HepG2 (cell line): ENCODE results near the gene NOTUM. TPM values are rescaled to one million over a fixed set of nuclear protein-coding genes. Genes with fewer than 3 reads are reported as not detected.

Source experiments
- CENPBD1 ChIP-seq: sonication (generic); formaldehyde crosslinking; IDR thresholded peaks from 2 replicates; pipeline ENCODE4 v1.8.0; 2022; ENCODE audit warnings: missing genetic modification reagents, low read depth, mild to moderate bottlenecking, borderline replicate concordance
- DRAP1 ChIP-seq: IDR thresholded peaks from 2 replicates; pipeline ENCODE4 v1.6.1; 2016; ENCODE audit warnings: missing genetic modification reagents, missing compliant biosample characterization
- HNF1B ChIP-seq: sonication (generic); formaldehyde crosslinking; IDR thresholded peaks from 2 replicates; pipeline ENCODE4 v1.5.1; 2020; ENCODE audit warnings: mild to moderate bottlenecking, moderate library complexity, missing genetic modification reagents
- KAT8 ChIP-seq: IDR thresholded peaks from 2 replicates; pipeline ENCODE4 v1.6.1; 2016; ENCODE audit warnings: missing genetic modification reagents, missing compliant biosample characterization
- KLF12 ChIP-seq: sonication (generic); formaldehyde crosslinking; IDR thresholded peaks from 2 replicates; pipeline ENCODE4 v1.4.0; 2020; ENCODE audit warnings: missing genetic modification reagents, borderline replicate concordance
- MYPOP ChIP-seq: sonication (generic); formaldehyde crosslinking; IDR thresholded peaks from 2 replicates; pipeline ENCODE4 v1.8.1; 2023; ENCODE audit warnings: mild to moderate bottlenecking, moderate library complexity, missing genetic modification reagents
- MZF1 ChIP-seq: sonication (generic); formaldehyde crosslinking; IDR thresholded peaks from 2 replicates; pipeline ENCODE4 v1.8.1; 2023; ENCODE audit warnings: mild to moderate bottlenecking, missing genetic modification reagents, borderline replicate concordance
- PHB2 ChIP-seq: fragments of 450-650 bp; IDR thresholded peaks from 2 replicates; pipeline ENCODE4 v1.6.1; 2018; ENCODE audit not compliant: partially characterized antibody
- PITX1 ChIP-seq: sonication (generic); formaldehyde crosslinking; IDR thresholded peaks from 2 replicates; pipeline ENCODE4 v1.5.1; 2020; ENCODE audit warnings: mild to moderate bottlenecking, missing genetic modification reagents
- SMC3 ChIP-seq: IDR thresholded peaks from 2 replicates; pipeline ENCODE4 v1.6.1; 2011; ENCODE audit warnings: low read length, improper control_type of control experiment
- TFE3 ChIP-seq: IDR thresholded peaks from 2 replicates; pipeline ENCODE4 v1.6.1; 2016
- ZBED4 ChIP-seq: sonication (generic); formaldehyde crosslinking; IDR thresholded peaks from 2 replicates; pipeline ENCODE4 v1.4.0; 2020; ENCODE audit warnings: missing genetic modification reagents, borderline replicate concordance
- ZNF205 ChIP-seq: IDR thresholded peaks from 2 replicates; pipeline ENCODE4 v1.6.1; 2018; ENCODE audit warnings: missing biosample characterization, missing genetic modification reagents
- ZNF232 ChIP-seq: sonication (generic); formaldehyde crosslinking; IDR thresholded peaks from 2 replicates; pipeline ENCODE4 v1.4.0; 2020; ENCODE audit warnings: missing genetic modification reagents, borderline replicate concordance
- ZNF275 ChIP-seq: sonication (generic); formaldehyde crosslinking; IDR thresholded peaks from 2 replicates; pipeline ENCODE4 v1.8.0; 2022; ENCODE audit warnings: missing genetic modification reagents, mild to moderate bottlenecking, inconsistent platforms, borderline replicate concordance
- ZNF614 ChIP-seq: IDR thresholded peaks from 2 replicates; pipeline ENCODE4 v1.6.1; 2018; ENCODE audit warnings: missing biosample characterization, missing genetic modification reagents, inconsistent platforms, borderline replicate concordance
- ZNF768 ChIP-seq: sonication (generic); formaldehyde crosslinking; IDR thresholded peaks from 2 replicates; pipeline ENCODE4 v1.4.0; 2020; ENCODE audit warnings: missing genetic modification reagents
- ZSCAN9 ChIP-seq: IDR thresholded peaks from 2 replicates; pipeline ENCODE4 v1.6.1; 2016; ENCODE audit warnings: borderline replicate concordance
- polyA plus RNA-seq, 8 experiments: library from polyadenylated mRNA; depleted of rRNA in 3 of 8; stranded (reverse) in 7 of 8; unstranded in 1 of 8; fragments of >200 nt; fragmentation: Illumina TruSeq in 4 of 8; extraction: Trizol in 4 of 8; gene quantifications; 2 replicates each; pipeline versions ENCODE4 v1.2.1 to v1.2.3, GENCODE V29; 2011 to 2016; ENCODE audit warnings: low read depth in 4 of 8, missing spikeins in 1 of 8, mixed read lengths in 1 of 8; ENCODE audit not compliant: insufficient read depth in 1 of 8
- total RNA-seq, 5 experiments: library from RNA; depleted of rRNA; stranded (reverse); fragments of >200 nt; fragmentation: Illumina TruSeq; extraction: Trizol; gene quantifications; 2 replicates each; pipeline ENCODE4 v1.2.3, GENCODE V29; 2016; ENCODE audit warnings: low read depth in 1 of 5

Gene NOTUM
- total and polyA plus RNA-seq, 2 of the 13 experiments (the other 11 are each of a cell fraction or from before 2014, with no cell fraction given), result 150 to 160 TPM

- no peak; the same call in 1 of the 2 replicates for TF ChIP-seq ZNF275
- TF ChIP-seq PITX1 (CRISPR knock-in tag), result peak; percentile 90
- peak; percentile 95 for TF ChIP-seq ZSCAN9 (CRISPR knock-in tag)
- peak; percentile 83; the same call in 1 of the 2 replicates for TF ChIP-seq ZNF205 (CRISPR knock-in tag)
- TF ChIP-seq ZNF232 (CRISPR knock-in tag), result peak; percentile 97
- TF ChIP-seq MYPOP (CRISPR knock-in tag), result peak; percentile 87
- peak; percentile 7; the same call in 1 of the 2 replicates for TF ChIP-seq CENPBD1
- peak; percentile 82 for TF ChIP-seq TFE3 (CRISPR knock-in tag)
- no peak; the same call in none of the 2 replicates for TF ChIP-seq ZNF768
- TF ChIP-seq MZF1 (CRISPR knock-in tag), result peak; percentile 91; the same call in 1 of the 2 replicates
- TF ChIP-seq ZBED4 (CRISPR knock-in tag), result peak; percentile 60
- TF ChIP-seq PHB2, result no peak
- peak; percentile 72 for TF ChIP-seq DRAP1
- TF ChIP-seq KLF12, result peak; percentile 94
- TF ChIP-seq ZNF614 (CRISPR knock-in tag), result peak; percentile 27; the same call in 1 of the 2 replicates
- peak; percentile 41 for TF ChIP-seq KAT8
- TF ChIP-seq SMC3, result no peak; the same call in 1 of the 2 replicates
- TF ChIP-seq HNF1B (CRISPR knock-in tag), result peak; percentile 87
Observed at GRCh38 chr17:81992306-81993102, 31.5 kb upstream of the NOTUM start (continued).
